HG03558 (cell line): ENCODE measurements around the gene ANKRD45.
"Not testable (repeated sequence)": the region's sequence is repeated elsewhere in the genome, so short reads cannot be mapped to it uniquely, and the experiment has no call there.

Experiments
- ATAC-seq: cut with Tn5 transposase; IDR thresholded peaks from one replicate; pipeline ENCODE4 v1.9.1; 2021; ENCODE audit warnings: moderate number of reproducible peaks; ENCODE audit not compliant: unreplicated experiment; ENCODE audit errors: extremely low read depth

ANKRD45 gene, protein sequence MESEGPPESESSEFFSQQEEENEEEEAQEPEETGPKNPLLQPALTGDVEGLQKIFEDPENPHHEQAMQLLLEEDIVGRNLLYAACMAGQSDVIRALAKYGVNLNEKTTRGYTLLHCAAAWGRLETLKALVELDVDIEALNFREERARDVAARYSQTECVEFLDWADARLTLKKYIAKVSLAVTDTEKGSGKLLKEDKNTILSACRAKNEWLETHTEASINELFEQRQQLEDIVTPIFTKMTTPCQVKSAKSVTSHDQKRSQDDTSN

GRCh38 chr1:173669491-173669941 lies at the start of gene ANKRD45:
Gene ANKRD45, minus strand, starts transcription at chr1:173669851. Its CDS starts 10,433 bp downstream, at chr1:173659418.
- no peak for ATAC-seq

- no peak for ATAC-seq
Observed at GRCh38 chr1:173717238-173717637, 47.6 kb upstream of the ANKRD45 start.

- no peak for ATAC-seq
Observed at GRCh38 chr1:173715538-173715844, 45.8 kb upstream of the ANKRD45 start.

DNA sequence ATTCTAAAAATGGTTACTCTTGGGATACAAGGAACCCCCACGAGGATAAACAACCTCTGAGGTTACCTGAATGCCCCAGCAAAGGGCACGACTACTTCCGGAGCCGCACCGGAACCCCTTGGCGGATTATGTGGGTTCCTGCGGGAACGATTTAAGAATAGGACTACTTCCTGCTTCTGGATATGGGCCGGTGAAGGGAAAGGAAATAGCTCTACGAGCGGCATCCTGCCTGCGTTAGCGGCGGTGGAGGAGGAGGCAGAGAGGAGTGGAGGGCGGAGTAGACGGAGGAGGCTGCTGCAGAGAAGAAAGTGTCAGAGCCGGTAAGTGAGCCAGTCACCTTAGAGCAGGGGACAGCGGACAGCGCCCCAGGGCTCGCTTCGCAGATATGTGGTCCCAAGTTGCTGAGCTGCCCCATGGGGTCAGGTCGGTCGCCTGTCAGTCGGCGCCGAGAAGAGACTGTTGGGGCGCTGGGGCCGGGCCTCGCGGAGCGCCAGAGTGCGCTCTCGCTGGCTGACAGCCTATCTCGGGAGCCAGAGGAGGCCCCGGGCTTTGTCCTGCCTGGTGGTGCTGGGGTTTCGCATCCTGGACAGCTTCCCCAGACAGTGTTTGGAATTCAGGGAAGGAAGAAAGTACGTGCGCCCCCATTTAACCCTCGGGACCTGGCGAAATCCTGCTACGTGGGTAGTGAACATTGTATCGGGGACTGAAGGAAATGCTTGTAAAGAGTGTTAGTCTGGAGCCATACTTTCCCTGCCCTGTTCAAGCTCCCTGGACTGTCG lies 45.3 kb upstream of the ANKRD45 start, which contains the start of gene KLHL20:
Gene KLHL20, plus strand, starts transcription at position 223 of the 779 bp plus-strand sequence. CDS start 1,063 bp downstream, outside the sequence.
- ATAC-seq, result peak; percentile 93

DNA sequence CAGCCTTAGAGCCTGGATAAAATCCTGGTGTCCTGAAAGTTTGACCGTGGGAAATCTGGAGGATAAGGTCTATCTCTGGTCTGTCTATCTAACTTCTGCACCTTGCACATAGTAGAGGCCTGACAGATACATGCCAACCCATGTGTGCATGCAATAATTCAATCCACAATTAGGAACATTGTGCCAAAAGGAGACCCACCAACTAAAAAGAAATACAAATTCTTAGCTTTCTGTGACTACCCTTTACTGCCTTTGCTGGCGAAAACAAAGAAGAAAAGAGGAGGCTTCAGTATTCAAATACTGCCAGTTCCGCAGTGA lies 44.7 kb upstream of the ANKRD45 start:
- no peak for ATAC-seq

GRCh38 chr1:173708787-173709186 lies 39.1 kb upstream of the ANKRD45 start:
- no peak for ATAC-seq

- no peak for ATAC-seq
Observed at GRCh38 chr1:173705117-173705516, 35.5 kb upstream of the ANKRD45 start.

DNA sequence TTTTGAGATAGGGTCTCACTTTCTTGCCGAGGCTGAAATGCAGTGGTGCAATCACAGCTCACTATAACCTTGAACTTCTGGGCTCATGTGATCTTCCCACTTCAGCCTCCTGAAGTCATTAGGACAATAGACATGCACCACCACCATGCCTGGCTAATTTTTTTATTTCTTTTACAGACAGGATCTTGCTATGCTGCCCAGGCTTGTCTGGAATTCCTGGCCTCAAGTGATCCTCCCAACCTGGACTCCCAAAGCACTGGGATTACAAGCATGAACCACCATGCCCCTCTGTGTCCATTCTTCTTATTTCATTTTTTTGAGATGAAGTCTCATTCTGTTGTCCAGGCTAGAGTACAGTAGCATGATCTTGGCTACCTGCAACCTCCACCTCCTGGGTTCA lies 33.1 kb upstream of the ANKRD45 start:
- ATAC-seq, result no peak

GRCh38 chr1:173701299-173701698 lies 31.6 kb upstream of the ANKRD45 start:
- not testable (repeated sequence) for ATAC-seq

DNA sequence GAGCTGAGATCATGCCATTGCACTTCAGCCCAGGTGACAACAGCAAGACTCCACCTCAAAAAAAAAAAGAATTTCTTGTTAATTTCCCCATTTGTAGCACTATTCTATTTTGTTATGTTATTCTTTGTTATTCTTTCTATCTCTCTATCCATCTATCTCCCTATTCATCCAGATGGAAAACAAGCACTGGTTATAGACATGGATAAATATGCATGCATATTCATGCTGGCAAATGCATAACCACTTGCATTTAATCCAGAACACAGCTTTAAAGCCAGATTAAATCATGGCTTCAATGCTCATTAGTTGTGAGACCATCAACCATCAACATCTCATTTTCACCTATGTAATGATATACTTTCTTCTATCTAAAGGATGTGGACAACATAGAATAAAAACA lies 23.6 kb upstream of the ANKRD45 start:
- ATAC-seq, result no peak

DNA sequence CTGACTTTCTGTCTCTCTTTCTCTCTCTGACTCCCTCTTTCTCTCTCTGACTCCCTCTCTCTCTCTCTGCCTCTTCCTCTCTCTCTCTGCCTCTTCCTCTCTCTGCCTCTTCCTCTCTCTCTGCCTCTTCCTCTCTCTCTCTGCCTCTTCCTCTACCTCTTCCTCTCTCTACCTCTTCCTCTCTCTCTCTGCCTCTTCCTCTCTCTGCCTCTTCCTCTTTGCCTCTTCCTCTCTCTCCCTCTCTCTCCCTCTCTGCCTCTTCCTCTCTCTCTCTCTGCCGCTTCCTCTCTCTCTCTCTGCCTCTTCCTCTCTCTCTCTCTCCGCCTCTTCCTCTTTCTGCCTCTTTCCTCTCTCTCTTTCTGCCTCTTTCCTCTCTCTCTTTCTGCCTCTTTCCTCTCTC lies 18.6 kb upstream of the ANKRD45 start:
- no peak for ATAC-seq

DNA sequence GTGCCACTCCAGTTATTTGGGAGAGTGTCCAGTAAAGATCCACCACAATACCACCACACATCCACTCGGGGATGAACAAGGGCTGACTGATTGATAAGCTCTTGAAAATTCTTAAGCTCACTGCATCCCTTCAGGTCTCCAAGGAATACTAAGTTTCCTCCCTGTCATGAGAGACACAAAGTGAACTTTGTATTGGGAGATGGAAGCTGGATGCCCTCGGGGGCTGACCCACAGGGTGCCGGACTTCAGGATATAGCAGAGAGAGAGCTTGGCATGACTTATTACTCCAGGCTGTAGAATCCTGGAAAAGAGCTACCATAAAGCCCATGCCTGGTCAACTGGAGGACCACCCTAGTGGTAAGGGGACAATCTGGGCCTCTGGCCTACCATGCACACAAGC lies 15.5 kb upstream of the ANKRD45 start:
- ATAC-seq, result not testable (repeated sequence)

GRCh38 chr1:173683838-173684237 lies 14.2 kb upstream of the ANKRD45 start:
- ATAC-seq, result not testable (repeated sequence)

DNA sequence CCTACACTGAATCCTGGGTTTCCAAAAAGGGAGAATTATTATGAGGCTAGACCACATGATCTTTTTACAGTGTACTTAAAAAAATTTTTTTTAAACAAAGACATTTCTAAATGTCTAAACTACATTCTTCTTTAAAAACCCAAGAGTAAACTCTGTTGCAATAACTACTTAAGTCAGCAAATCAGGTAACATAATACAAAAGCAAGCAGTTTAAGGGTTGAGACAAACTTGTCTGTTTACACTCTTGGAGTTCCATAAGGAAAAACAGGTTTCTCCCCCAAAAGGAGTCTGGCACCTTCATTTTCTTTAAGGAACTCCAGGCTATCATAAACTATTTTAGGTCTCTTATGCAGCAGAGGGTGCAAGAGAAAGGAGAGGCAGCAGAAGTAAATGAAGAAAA lies 12.5 kb upstream of the ANKRD45 start:
- ATAC-seq, result no peak

GRCh38 chr1:173680152-173680551 lies 10.5 kb upstream of the ANKRD45 start:
- ATAC-seq, result not testable (repeated sequence)

- not testable (repeated sequence) for ATAC-seq
Observed at GRCh38 chr1:173674496-173674895, 4.8 kb upstream of the ANKRD45 start.

- ATAC-seq, result no peak
Observed at GRCh38 chr1:173666646-173667045, 3.0 kb downstream of the ANKRD45 start.

GRCh38 chr1:173663159-173663558 lies 6.5 kb downstream of the ANKRD45 start:
- ATAC-seq, result no peak

GRCh38 chr1:173661763-173662162 lies 7.9 kb downstream of the ANKRD45 start:
- no peak for ATAC-seq

- no peak for ATAC-seq
Observed at GRCh38 chr1:173661271-173661670, 8.4 kb downstream of the ANKRD45 start.

- no peak for ATAC-seq
Observed at GRCh38 chr1:173660306-173660705, 9.3 kb downstream of the ANKRD45 start.
